SU-DHL-6 (cell line): ENCODE results near the gene TSC2.

ENCODE experiments used
- CTCF ChIP-seq: fragments of 200-600 bp; sonication (generic); IDR thresholded peaks from one replicate; pipeline ENCODE4 v1.5.1; 2017; ENCODE audit warnings: antibody characterized with exemption, mild to moderate bottlenecking, low read length, moderate library complexity; ENCODE audit not compliant: insufficient read depth, poor library complexity, severe bottlenecking
- EZH2phosphoT487 ChIP-seq: fragments of 200-600 bp; sonication (generic), shearing (Covaris generic); conservative IDR thresholded peaks from 2 replicates; pipeline ENCODE4 v1.6.1; 2018; ENCODE audit warnings: mild to moderate bottlenecking, antibody characterized with exemption, low read length, moderate library complexity, mixed read lengths

GRCh38 chr16:2015947-2016208 lies 31.9 kb upstream of the TSC2 start:
- TF ChIP-seq CTCF, result no peak
- TF ChIP-seq EZH2phosphoT487, result no peak
